GM23338 (cell line): Measurements from ENCODE around the gene GRAMD1B. TPM values are rescaled to one million over a fixed set of nuclear protein-coding genes. Genes with fewer than 3 reads are reported as not detected.

ENCODE experiments used
- ATAC-seq: fragments of 200-7000 bp; cut with Tn5 transposase; 3 replicates; pipeline ENCODE4 v1.9.1; 2020
- DNase-seq: peaks from one replicate; pipeline ENCODE4 v3.0.0-alpha.2; 2015; ENCODE audit warnings: low spot score
- H2AFZ ChIP-seq: fragments of 200-600 bp; sonication (generic); 2 replicates; pipeline ENCODE4 v1.8.0; 2016; ENCODE audit warnings: antibody characterized with exemption, mild to moderate bottlenecking, moderate library complexity
- H3F3A ChIP-seq: fragments of 200-600 bp; sonication (generic); replicated peaks from 2 replicates; pipeline ENCODE4 v1.8.0; 2017; ENCODE audit warnings: antibody characterized with exemption, mixed run types, low read depth
- H3K27ac ChIP-seq: fragments of 200-600 bp; sonication (generic); 2 replicates; pipeline ENCODE4 v1.6.1; 2016; ENCODE audit warnings: low read depth
- H3K27me3 ChIP-seq: fragments of 200-600 bp; sonication (generic); 2 replicates; pipeline ENCODE4 v1.8.0; 2016; ENCODE audit warnings: mild to moderate bottlenecking, mixed run types, moderate library complexity; ENCODE audit not compliant: insufficient read depth
- H3K36me3 ChIP-seq: fragments of 200-600 bp; sonication (generic); 2 replicates; pipeline ENCODE4 v1.8.0; 2016; ENCODE audit warnings: mild to moderate bottlenecking; ENCODE audit not compliant: insufficient read depth
- H3K4me1 ChIP-seq: fragments of 200-600 bp; sonication (generic); 2 replicates; pipeline ENCODE4 v1.8.0; 2016; ENCODE audit warnings: mild to moderate bottlenecking, moderate library complexity; ENCODE audit not compliant: insufficient read depth
- H3K4me2 ChIP-seq: fragments of 200-600 bp; sonication (generic); 2 replicates; pipeline ENCODE4 v1.7.1; 2017; ENCODE audit warnings: mixed run types
- H3K4me3 ChIP-seq: fragments of 200-600 bp; sonication (generic); 2 replicates; pipeline ENCODE4 v1.6.1; 2016; ENCODE audit warnings: mixed run types
- H3K79me2 ChIP-seq: fragments of 200-600 bp; sonication (generic); replicated peaks from 2 replicates; pipeline ENCODE4 v1.8.0; 2017; ENCODE audit warnings: mild to moderate bottlenecking; ENCODE audit not compliant: insufficient read depth
- H3K9me2 ChIP-seq: fragments of 200-600 bp; sonication (generic); 2 replicates; pipeline ENCODE4 v1.8.0; 2017; ENCODE audit not compliant: insufficient read depth
- H4K20me1 ChIP-seq: fragments of 200-600 bp; sonication (generic); replicated peaks from 2 replicates; pipeline ENCODE4 v1.8.0; 2017; ENCODE audit warnings: mild to moderate bottlenecking; ENCODE audit not compliant: insufficient read depth
- H3K27ac Mint-ChIP-seq: 2 replicates; pipeline ENCODE4 v1.8.0; 2020; ENCODE audit warnings: inconsistent platforms, mild to moderate bottlenecking, moderate library complexity, mixed read lengths
- H3K27me3 Mint-ChIP-seq: 3 replicates; pipeline ENCODE4 v1.8.0; 2022; ENCODE audit warnings: low read depth, mild to moderate bottlenecking, moderate library complexity, mixed read lengths, inconsistent platforms; ENCODE audit not compliant: insufficient read depth, poor library complexity
- H3K36me3 Mint-ChIP-seq: 3 replicates; pipeline ENCODE4 v1.8.0; 2021; ENCODE audit warnings: low read depth, mild to moderate bottlenecking, inconsistent platforms, moderate library complexity, mixed read lengths
- H3K4me1 Mint-ChIP-seq: 3 replicates; pipeline ENCODE4 v1.8.0; 2020; ENCODE audit warnings: mild to moderate bottlenecking, inconsistent platforms, mixed read lengths
- H3K4me3 Mint-ChIP-seq: 3 replicates; pipeline ENCODE4 v1.8.0; 2021; ENCODE audit warnings: moderate library complexity, mild to moderate bottlenecking, inconsistent platforms, mixed read lengths
- H3K9me3 Mint-ChIP-seq: 3 replicates; pipeline ENCODE4 v1.8.0; 2020; ENCODE audit warnings: moderate library complexity, mild to moderate bottlenecking, inconsistent platforms, mixed read lengths
- JUNB ChIP-seq: IDR thresholded peaks from one replicate; pipeline ENCODE4 v1.6.1; 2016; ENCODE audit warnings: antibody characterized with exemption; ENCODE audit not compliant: unreplicated experiment
- POLR2AphosphoS5 ChIP-seq: IDR thresholded peaks from 2 replicates; pipeline ENCODE4 v1.6.1; 2016; ENCODE audit warnings: antibody characterized with exemption, low read depth
- ZNF114 ChIP-seq: fragments of 250-450 bp; sonication (Bioruptor Pico); IDR thresholded peaks from 2 replicates; pipeline ENCODE4 v1.5.0; 2020; ENCODE audit warnings: mild to moderate bottlenecking, moderate library complexity
- polyA plus RNA-seq: library from polyadenylated mRNA; unstranded; fragments of >200 nt; fragmentation: Nextera tagmentation; extraction: Ambion mirVana; gene quantifications from 2 replicates; pipeline ENCODE4 v1.2.1, GENCODE V29; 2016
- total RNA-seq: library from RNA; depleted of rRNA; stranded (reverse); fragments of >200 nt; shearing (Covaris generic); gene quantifications from 2 replicates; pipeline ENCODE4 v1.2.3, GENCODE V29; 2014
- TF ChIP-seq, protein P1 (sequence below): IDR thresholded peaks from 2 replicates; pipeline ENCODE4 v1.6.1; 2016; ENCODE audit warnings: antibody characterized with exemption
- TF ChIP-seq, protein P2 (sequence below): IDR thresholded peaks from one replicate; pipeline ENCODE4 v1.6.1; 2018; ENCODE audit warnings: antibody characterized with exemption; ENCODE audit not compliant: unreplicated experiment
- TF ChIP-seq, protein P3 (sequence below): fragments of 250-450 bp; sonication (Bioruptor Pico); IDR thresholded peaks from 2 replicates; pipeline ENCODE4 v1.5.0; 2020; ENCODE audit warnings: mild to moderate bottlenecking, moderate library complexity

GRAMD1B gene
- total and polyA plus RNA-seq, 2 experiments from 2014 or later, result 3.7 to 24.3 TPM

DNA sequence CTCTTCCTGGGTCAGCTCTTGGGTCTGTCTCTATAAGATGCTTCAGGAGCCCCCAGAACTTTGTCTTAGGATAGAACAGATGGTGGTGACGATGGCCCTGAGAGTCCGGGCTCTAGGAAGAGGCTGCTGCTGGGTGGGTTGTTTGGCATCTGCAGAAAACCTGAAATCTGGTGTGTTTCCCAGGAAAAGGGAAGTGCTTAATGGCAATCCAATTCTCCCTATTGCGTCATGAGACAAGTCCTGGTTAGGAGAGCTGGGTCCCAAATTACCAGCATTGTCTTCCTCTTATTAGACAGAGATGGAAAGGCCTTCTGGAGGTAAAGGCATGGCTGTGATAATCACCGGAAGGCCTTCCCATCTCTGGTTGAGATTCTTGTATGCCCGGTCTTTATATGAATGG lies 48.9 kb upstream of the GRAMD1B start:
- Histone ChIP-seq H3K4me2 (no peak overlapping the region), H3K27me3 (no peaks in the 10 kb centered on the region), H3F3A (no peaks in the 10 kb centered on the region), H3K4me1 (peaks cover 19% of the 10 kb centered on the region), H4K20me1 (no peaks in the 10 kb centered on the region), H3K9me2 (no peaks in the 10 kb centered on the region), H2AFZ (no peak overlapping the region), H3K36me3 (no peaks in the 10 kb centered on the region), H3K27ac (no peak overlapping the region), H3K4me3 (no peak overlapping the region), H3K79me2 (no peaks in the 10 kb centered on the region)
- Mint-ChIP-seq H3K36me3 (no peaks in the 10 kb centered on the region), H3K4me1 (peaks cover 31% of the 10 kb centered on the region), H3K27me3 (peaks cover 3% of the 10 kb centered on the region), H3K4me3 (no peak overlapping the region), H3K27ac (no peak overlapping the region), H3K9me3 (no peaks in the 10 kb centered on the region)
- no peak for TF ChIP-seq JUNB
- TF ChIP-seq, protein P1, sequence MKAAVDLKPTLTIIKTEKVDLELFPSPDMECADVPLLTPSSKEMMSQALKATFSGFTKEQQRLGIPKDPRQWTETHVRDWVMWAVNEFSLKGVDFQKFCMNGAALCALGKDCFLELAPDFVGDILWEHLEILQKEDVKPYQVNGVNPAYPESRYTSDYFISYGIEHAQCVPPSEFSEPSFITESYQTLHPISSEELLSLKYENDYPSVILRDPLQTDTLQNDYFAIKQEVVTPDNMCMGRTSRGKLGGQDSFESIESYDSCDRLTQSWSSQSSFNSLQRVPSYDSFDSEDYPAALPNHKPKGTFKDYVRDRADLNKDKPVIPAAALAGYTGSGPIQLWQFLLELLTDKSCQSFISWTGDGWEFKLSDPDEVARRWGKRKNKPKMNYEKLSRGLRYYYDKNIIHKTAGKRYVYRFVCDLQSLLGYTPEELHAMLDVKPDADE, result no peak
- TF ChIP-seq, protein P2, sequence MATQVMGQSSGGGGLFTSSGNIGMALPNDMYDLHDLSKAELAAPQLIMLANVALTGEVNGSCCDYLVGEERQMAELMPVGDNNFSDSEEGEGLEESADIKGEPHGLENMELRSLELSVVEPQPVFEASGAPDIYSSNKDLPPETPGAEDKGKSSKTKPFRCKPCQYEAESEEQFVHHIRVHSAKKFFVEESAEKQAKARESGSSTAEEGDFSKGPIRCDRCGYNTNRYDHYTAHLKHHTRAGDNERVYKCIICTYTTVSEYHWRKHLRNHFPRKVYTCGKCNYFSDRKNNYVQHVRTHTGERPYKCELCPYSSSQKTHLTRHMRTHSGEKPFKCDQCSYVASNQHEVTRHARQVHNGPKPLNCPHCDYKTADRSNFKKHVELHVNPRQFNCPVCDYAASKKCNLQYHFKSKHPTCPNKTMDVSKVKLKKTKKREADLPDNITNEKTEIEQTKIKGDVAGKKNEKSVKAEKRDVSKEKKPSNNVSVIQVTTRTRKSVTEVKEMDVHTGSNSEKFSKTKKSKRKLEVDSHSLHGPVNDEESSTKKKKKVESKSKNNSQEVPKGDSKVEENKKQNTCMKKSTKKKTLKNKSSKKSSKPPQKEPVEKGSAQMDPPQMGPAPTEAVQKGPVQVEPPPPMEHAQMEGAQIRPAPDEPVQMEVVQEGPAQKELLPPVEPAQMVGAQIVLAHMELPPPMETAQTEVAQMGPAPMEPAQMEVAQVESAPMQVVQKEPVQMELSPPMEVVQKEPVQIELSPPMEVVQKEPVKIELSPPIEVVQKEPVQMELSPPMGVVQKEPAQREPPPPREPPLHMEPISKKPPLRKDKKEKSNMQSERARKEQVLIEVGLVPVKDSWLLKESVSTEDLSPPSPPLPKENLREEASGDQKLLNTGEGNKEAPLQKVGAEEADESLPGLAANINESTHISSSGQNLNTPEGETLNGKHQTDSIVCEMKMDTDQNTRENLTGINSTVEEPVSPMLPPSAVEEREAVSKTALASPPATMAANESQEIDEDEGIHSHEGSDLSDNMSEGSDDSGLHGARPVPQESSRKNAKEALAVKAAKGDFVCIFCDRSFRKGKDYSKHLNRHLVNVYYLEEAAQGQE, result no peak
- TF ChIP-seq POLR2AphosphoS5, result no peak
- no peak for TF ChIP-seq ZNF114 (CRISPR knock-in tag)
- TF ChIP-seq, protein P3, sequence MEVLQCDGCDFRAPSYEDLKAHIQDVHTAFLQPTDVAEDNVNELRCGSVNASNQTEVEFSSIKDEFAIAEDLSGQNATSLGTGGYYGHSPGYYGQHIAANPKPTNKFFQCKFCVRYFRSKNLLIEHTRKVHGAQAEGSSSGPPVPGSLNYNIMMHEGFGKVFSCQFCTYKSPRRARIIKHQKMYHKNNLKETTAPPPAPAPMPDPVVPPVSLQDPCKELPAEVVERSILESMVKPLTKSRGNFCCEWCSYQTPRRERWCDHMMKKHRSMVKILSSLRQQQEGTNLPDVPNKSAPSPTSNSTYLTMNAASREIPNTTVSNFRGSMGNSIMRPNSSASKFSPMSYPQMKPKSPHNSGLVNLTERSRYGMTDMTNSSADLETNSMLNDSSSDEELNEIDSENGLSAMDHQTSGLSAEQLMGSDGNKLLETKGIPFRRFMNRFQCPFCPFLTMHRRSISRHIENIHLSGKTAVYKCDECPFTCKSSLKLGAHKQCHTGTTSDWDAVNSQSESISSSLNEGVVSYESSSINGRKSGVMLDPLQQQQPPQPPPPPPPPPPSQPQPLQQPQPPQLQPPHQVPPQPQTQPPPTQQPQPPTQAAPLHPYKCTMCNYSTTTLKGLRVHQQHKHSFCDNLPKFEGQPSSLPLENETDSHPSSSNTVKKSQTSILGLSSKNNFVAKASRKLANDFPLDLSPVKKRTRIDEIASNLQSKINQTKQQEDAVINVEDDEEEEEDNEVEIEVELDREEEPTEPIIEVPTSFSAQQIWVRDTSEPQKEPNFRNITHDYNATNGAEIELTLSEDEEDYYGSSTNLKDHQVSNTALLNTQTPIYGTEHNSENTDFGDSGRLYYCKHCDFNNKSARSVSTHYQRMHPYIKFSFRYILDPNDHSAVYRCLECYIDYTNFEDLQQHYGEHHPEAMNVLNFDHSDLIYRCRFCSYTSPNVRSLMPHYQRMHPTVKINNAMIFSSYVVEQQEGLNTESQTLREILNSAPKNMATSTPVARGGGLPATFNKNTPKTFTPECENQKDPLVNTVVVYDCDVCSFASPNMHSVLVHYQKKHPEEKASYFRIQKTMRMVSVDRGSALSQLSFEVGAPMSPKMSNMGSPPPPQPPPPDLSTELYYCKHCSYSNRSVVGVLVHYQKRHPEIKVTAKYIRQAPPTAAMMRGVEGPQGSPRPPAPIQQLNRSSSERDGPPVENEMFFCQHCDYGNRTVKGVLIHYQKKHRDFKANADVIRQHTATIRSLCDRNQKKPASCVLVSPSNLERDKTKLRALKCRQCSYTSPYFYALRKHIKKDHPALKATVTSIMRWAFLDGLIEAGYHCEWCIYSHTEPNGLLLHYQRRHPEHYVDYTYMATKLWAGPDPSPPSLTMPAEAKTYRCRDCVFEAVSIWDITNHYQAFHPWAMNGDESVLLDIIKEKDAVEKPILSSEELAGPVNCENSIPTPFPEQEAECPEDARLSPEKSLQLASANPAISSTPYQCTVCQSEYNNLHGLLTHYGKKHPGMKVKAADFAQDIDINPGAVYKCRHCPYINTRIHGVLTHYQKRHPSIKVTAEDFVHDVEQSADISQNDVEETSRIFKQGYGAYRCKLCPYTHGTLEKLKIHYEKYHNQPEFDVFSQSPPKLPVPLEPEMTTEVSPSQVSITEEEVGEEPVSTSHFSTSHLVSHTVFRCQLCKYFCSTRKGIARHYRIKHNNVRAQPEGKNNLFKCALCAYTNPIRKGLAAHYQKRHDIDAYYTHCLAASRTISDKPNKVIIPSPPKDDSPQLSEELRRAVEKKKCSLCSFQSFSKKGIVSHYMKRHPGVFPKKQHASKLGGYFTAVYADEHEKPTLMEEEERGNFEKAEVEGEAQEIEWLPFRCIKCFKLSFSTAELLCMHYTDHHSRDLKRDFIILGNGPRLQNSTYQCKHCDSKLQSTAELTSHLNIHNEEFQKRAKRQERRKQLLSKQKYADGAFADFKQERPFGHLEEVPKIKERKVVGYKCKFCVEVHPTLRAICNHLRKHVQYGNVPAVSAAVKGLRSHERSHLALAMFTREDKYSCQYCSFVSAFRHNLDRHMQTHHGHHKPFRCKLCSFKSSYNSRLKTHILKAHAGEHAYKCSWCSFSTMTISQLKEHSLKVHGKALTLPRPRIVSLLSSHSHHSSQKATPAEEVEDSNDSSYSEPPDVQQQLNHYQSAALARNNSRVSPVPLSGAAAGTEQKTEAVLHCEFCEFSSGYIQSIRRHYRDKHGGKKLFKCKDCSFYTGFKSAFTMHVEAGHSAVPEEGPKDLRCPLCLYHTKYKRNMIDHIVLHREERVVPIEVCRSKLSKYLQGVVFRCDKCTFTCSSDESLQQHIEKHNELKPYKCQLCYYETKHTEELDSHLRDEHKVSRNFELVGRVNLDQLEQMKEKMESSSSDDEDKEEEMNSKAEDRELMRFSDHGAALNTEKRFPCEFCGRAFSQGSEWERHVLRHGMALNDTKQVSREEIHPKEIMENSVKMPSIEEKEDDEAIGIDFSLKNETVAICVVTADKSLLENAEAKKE (CRISPR knock-in tag), result no peak
- DNase-seq (no peak), ATAC-seq (no peak)
